Liver (tissue), 9 donors: ENCODE results near the gene RTL3. TPM values are rescaled to one million over a fixed set of nuclear protein-coding genes. Genes with fewer than 3 reads are reported as not detected.

Experiments used
- DNase-seq: peaks from one replicate; pipeline ENCODE4 v3.0.0-alpha.2; 2017; ENCODE audit warnings: low spot score
- H3K27ac ChIP-seq, 2 donors: one replicate each; pipeline ENCODE4 v1.7.0; 2013; ENCODE audit warnings: inconsistent platforms in 2 of 2, low read length in 2 of 2, control low read depth in 1 of 2, low read depth in 1 of 2, mild to moderate bottlenecking in 1 of 2
- H3K27me3 ChIP-seq, 4 donors: one replicate each; pipeline versions ENCODE4 v1.6.1 to v1.7.0; 2013; ENCODE audit warnings: low read length in 3 of 4, inconsistent platforms in 1 of 4, mild to moderate bottlenecking in 1 of 4, moderate library complexity in 1 of 4; ENCODE audit not compliant: control insufficient read depth in 4 of 4, insufficient read depth in 4 of 4
- H3K36me3 ChIP-seq, 4 donors: one replicate each; pipeline versions ENCODE4 v1.6.1 to v1.7.0; 2013; ENCODE audit warnings: low read length in 3 of 4, mild to moderate bottlenecking in 3 of 4, low read depth in 1 of 4, moderate library complexity in 1 of 4; ENCODE audit not compliant: control insufficient read depth in 4 of 4, insufficient read depth in 3 of 4
- H3K4me1 ChIP-seq, 4 donors: one replicate each; pipeline versions ENCODE4 v1.6.1 to v1.7.0; 2013; ENCODE audit warnings: low read length in 3 of 4, mild to moderate bottlenecking in 3 of 4, moderate library complexity in 1 of 4; ENCODE audit not compliant: control insufficient read depth in 4 of 4, insufficient read depth in 4 of 4
- H3K4me3 ChIP-seq, 3 donors: one replicate each; pipeline versions ENCODE4 v1.6.1 to v1.7.0; 2013; ENCODE audit warnings: low read length in 3 of 3, control low read depth in 1 of 3, low read depth in 1 of 3, mild to moderate bottlenecking in 1 of 3
- H3K9ac ChIP-seq, 2 donors: one replicate each; pipeline ENCODE4 v1.7.0; 2013; ENCODE audit warnings: low read length in 2 of 2, mild to moderate bottlenecking in 2 of 2, moderate library complexity in 2 of 2, control low read depth in 1 of 2, low read depth in 1 of 2
- H3K9me3 ChIP-seq, 4 donors: one replicate each; pipeline versions ENCODE4 v1.6.1 to v1.7.0; 2013; ENCODE audit warnings: low read length in 3 of 4; ENCODE audit not compliant: control insufficient read depth in 4 of 4
- FOXA2 ChIP-seq: IDR thresholded peaks from 2 replicates; pipeline ENCODE4 v1.6.1; 2016; ENCODE audit warnings: antibody characterized with exemption
- HNF4A ChIP-seq, 2 donors: conservative IDR thresholded peaks; 2 replicates each; pipeline ENCODE4 v1.6.1; 2016; ENCODE audit warnings: antibody characterized with exemption in 2 of 2, mild to moderate bottlenecking in 2 of 2
- HNF4G ChIP-seq: IDR thresholded peaks from 2 replicates; pipeline ENCODE4 v1.6.1; 2016; ENCODE audit warnings: antibody characterized with exemption
- RAD21 ChIP-seq, 2 donors: IDR thresholded peaks; 2 replicates each; pipeline ENCODE4 v1.6.1; 2016; ENCODE audit warnings: antibody characterized with exemption in 2 of 2, mild to moderate bottlenecking in 2 of 2
- TAF1 ChIP-seq: conservative IDR thresholded peaks from 2 replicates; pipeline ENCODE4 v1.6.1; 2016; ENCODE audit warnings: antibody characterized with exemption, mild to moderate bottlenecking
- YY1 ChIP-seq: IDR thresholded peaks from 2 replicates; pipeline ENCODE4 v1.6.1; 2016; ENCODE audit warnings: antibody characterized with exemption, mild to moderate bottlenecking
- WGBS: extraction: QIAGEN DNeasy Blood & Tissue Kit; methylation state at CpG from one replicate; pipeline ENCODE4 v1.1.7; 2013; 5-methylcytosine and 5-hydroxymethylcytosine counted together
- polyA plus RNA-seq, 2 donors: library from polyadenylated mRNA; stranded (reverse) in 1 of 2; unstranded in 1 of 2; fragments of 200-250 nt in 1 of 2; fragments of >200 nt in 1 of 2; fragmentation: Nextera tagmentation in 1 of 2; extraction: Ambion mirVana in 1 of 2; gene quantifications; one replicate each; pipeline versions ENCODE4 v1.2.1 to v1.2.3, GENCODE V29; 2013 to 2015
- total RNA-seq, 2 donors: library from RNA; depleted of rRNA; stranded (reverse); fragments of >200 nt; gene quantifications; one replicate each; pipeline ENCODE4 v1.2.3, GENCODE V29; 2014
- TF ChIP-seq, protein P1 (sequence below): fragments of 150-350 bp; IDR thresholded peaks from 2 replicates; pipeline ENCODE4 v1.5.1; 2017; ENCODE audit warnings: improper control_type of control experiment, low read depth, low read length; ENCODE audit not compliant: missing input control
- TF ChIP-seq, protein P2 (sequence below): IDR thresholded peaks from 2 replicates; pipeline ENCODE4 v1.6.1; 2016; ENCODE audit warnings: antibody characterized with exemption, mild to moderate bottlenecking
- TF ChIP-seq, protein P3 (sequence below): IDR thresholded peaks from 2 replicates; pipeline ENCODE4 v1.6.1; 2016; ENCODE audit warnings: antibody characterized with exemption
- donor health status: healthy.
- donor health status: healthy.
- donor health status: healthy.
- donor health status: healthy.
- donor health status: healthy.

The RTL3 gene, protein sequence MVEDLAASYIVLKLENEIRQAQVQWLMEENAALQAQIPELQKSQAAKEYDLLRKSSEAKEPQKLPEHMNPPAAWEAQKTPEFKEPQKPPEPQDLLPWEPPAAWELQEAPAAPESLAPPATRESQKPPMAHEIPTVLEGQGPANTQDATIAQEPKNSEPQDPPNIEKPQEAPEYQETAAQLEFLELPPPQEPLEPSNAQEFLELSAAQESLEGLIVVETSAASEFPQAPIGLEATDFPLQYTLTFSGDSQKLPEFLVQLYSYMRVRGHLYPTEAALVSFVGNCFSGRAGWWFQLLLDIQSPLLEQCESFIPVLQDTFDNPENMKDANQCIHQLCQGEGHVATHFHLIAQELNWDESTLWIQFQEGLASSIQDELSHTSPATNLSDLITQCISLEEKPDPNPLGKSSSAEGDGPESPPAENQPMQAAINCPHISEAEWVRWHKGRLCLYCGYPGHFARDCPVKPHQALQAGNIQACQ
- total RNA-seq (not detected), polyA plus RNA-seq (not detected)

DNA sequence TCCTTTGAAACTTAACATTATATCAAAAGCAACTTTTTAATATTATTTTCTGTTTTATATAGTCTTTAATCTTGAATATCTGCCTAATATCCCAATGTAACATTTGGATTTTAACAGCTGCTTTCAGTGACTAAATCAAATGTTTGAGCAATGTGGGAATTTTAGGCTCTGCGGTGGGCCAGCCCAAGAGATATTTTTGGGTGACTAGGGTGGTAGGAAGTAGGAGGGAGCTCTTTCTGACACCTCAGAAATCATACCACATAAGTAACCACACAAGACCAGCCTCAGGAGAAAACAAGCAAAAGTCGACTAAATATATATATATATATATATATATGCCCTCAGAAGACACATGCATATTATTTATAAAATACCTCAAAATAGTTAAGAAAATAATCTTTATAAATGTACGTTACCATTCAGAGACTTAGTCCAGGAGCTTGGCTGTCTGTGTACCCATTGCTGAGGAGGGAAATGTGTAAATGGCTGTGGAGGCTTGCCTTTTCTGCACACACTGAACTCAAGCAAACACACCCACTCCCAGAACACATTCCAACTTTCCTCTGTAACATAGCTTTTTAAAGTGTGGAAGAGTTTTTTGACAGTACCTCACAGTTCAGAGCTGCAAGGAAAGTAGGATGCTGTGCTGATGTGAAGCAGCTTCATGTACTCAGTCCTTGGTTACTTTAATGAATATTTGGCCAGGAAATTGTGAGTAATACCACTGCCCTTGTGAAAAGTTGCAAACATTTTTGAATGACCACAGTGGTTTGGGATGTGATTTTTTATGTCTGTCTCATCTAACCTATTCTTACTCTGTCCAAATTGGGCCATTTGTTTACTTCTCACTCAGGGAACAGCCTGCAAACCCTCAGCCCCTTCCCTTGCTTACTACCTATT lies at the start of gene RTL3:
Gene RTL3 (minus strand): TSS at position 484 of the 900 bp plus-strand sequence. CDS start 908 bp downstream, outside the sequence.
- TF ChIP-seq YY1 (no peak), FOXA2 (no peak), RAD21 (IDR thresholded peaks at IDR 0.05) (no peak), HNF4A (conservative IDR thresholded peaks at IDR 0.05) (no peak)
- no peak for DNase-seq
- peaks cover 0 to 2% (median 0%) of the 10 kb centered on the region in 4 donors for H3K27me3 ChIP-seq
- H3K4me1 ChIP-seq: no peaks in the 10 kb centered on the region
- H3K9ac ChIP-seq: no peak within 1 kb of the TSS
- no peak within 1 kb of the TSS for H3K4me3 ChIP-seq
- no peak within 1 kb of the TSS for H3K27ac ChIP-seq
- no peaks in the 10 kb centered on the region for H3K9me3 ChIP-seq
- 83% methylated on average over 3 of the region's 3 CpGs for WGBS
- no peaks in the 10 kb centered on the region for H3K36me3 ChIP-seq

DNA sequence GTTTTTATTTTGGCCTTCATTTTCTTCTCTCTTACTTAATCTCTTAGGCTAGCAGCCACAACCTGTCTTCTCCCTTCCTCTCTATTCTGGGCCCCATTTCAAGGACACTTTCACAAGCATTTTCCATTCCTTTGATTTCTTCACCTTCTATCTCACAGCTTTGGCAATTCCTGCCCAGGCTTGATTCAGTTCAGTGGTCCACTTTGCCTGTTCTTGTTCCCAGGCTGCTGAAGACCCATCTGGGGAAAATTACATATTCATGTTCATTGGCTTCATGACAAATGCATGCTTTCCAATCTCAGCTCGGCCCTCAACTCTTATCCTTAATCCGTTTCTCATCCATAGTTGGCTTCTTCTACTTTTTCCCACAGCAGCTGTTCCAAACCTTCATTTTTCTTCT lies 49.7 kb upstream of the RTL3 start:
- Histone ChIP-seq H3K4me3 (no peak overlapping the region), H3K27me3 (peaks cover 0 to 5% (median 0%) of the 10 kb centered on the region in 4 donors), H3K36me3 (no peaks in the 10 kb centered on the region), H3K9me3 (no peaks in the 10 kb centered on the region), H3K4me1 (no peaks in the 10 kb centered on the region), H3K27ac (no peak overlapping the region), H3K9ac (no peak overlapping the region)
- no peak for TF ChIP-seq TAF1
- TF ChIP-seq, protein P1, sequence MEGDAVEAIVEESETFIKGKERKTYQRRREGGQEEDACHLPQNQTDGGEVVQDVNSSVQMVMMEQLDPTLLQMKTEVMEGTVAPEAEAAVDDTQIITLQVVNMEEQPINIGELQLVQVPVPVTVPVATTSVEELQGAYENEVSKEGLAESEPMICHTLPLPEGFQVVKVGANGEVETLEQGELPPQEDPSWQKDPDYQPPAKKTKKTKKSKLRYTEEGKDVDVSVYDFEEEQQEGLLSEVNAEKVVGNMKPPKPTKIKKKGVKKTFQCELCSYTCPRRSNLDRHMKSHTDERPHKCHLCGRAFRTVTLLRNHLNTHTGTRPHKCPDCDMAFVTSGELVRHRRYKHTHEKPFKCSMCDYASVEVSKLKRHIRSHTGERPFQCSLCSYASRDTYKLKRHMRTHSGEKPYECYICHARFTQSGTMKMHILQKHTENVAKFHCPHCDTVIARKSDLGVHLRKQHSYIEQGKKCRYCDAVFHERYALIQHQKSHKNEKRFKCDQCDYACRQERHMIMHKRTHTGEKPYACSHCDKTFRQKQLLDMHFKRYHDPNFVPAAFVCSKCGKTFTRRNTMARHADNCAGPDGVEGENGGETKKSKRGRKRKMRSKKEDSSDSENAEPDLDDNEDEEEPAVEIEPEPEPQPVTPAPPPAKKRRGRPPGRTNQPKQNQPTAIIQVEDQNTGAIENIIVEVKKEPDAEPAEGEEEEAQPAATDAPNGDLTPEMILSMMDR: no peak
- TF ChIP-seq HNF4A (conservative IDR thresholded peaks at IDR 0.05): no peak
- no peak for TF ChIP-seq HNF4G
- TF ChIP-seq FOXA2: no peak
- no peak for TF ChIP-seq RAD21 (IDR thresholded peaks at IDR 0.05)
- TF ChIP-seq, protein P2, sequence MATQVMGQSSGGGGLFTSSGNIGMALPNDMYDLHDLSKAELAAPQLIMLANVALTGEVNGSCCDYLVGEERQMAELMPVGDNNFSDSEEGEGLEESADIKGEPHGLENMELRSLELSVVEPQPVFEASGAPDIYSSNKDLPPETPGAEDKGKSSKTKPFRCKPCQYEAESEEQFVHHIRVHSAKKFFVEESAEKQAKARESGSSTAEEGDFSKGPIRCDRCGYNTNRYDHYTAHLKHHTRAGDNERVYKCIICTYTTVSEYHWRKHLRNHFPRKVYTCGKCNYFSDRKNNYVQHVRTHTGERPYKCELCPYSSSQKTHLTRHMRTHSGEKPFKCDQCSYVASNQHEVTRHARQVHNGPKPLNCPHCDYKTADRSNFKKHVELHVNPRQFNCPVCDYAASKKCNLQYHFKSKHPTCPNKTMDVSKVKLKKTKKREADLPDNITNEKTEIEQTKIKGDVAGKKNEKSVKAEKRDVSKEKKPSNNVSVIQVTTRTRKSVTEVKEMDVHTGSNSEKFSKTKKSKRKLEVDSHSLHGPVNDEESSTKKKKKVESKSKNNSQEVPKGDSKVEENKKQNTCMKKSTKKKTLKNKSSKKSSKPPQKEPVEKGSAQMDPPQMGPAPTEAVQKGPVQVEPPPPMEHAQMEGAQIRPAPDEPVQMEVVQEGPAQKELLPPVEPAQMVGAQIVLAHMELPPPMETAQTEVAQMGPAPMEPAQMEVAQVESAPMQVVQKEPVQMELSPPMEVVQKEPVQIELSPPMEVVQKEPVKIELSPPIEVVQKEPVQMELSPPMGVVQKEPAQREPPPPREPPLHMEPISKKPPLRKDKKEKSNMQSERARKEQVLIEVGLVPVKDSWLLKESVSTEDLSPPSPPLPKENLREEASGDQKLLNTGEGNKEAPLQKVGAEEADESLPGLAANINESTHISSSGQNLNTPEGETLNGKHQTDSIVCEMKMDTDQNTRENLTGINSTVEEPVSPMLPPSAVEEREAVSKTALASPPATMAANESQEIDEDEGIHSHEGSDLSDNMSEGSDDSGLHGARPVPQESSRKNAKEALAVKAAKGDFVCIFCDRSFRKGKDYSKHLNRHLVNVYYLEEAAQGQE: no peak
- TF ChIP-seq, protein P3, sequence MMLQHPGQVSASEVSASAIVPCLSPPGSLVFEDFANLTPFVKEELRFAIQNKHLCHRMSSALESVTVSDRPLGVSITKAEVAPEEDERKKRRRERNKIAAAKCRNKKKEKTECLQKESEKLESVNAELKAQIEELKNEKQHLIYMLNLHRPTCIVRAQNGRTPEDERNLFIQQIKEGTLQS: no peak
- no peak for TF ChIP-seq YY1
- WGBS: 77% methylated on average over 2 of the region's 2 CpGs
- no peak for DNase-seq
